HEK293 (cell line): ENCODE data around the gene PPHLN1.

Source experiments
- CTCF ChIP-seq: fragments of 450-650 bp; formaldehyde crosslinking; IDR thresholded peaks from 2 replicates; pipeline ENCODE4 v1.5.1; 2016; ENCODE audit warnings: missing biosample characterization, missing genetic modification characterization
- ZNF423 ChIP-seq: fragments of 450-650 bp; formaldehyde crosslinking; IDR thresholded peaks from 2 replicates; pipeline ENCODE4 v1.5.1; 2016; ENCODE audit warnings: missing biosample characterization, missing genetic modification characterization

GRCh38 chr12:42409471-42409870 lies 83.5 kb downstream of the PPHLN1 start:
- TF ChIP-seq CTCF (tag by site-specific recombination) (no peak), ZNF423 (tag by site-specific recombination) (no peak)
